Testis (tissue), 3 donors: Measurements from ENCODE around the gene PACSIN3. TPM values are rescaled to one million over a fixed set of nuclear protein-coding genes. Genes with fewer than 3 reads are reported as not detected.

Source experiments
- DNase-seq: peaks from one replicate; pipeline ENCODE4 v3.0.0-alpha.2; 2019
- H3K27ac ChIP-seq, 2 donors: fragments of 200-600 bp; sonication (generic); one replicate each; pipeline ENCODE4 v1.5.1; 2019
- H3K27me3 ChIP-seq: fragments of 200-600 bp; sonication (generic); one replicate; pipeline ENCODE4 v1.5.1; 2019
- H3K36me3 ChIP-seq: fragments of 200-600 bp; sonication (generic); one replicate; pipeline ENCODE4 v1.5.1; 2017; ENCODE audit warnings: low read depth; ENCODE audit errors: missing control alignments
- H3K4me1 ChIP-seq: fragments of 200-600 bp; sonication (generic); one replicate; pipeline ENCODE4 v1.5.1; 2019
- H3K4me3 ChIP-seq, 2 donors: fragments of 200-600 bp; sonication (generic); one replicate each; pipeline ENCODE4 v1.5.1; 2017 to 2019
- H3K9me3 ChIP-seq: fragments of 200-600 bp; sonication (generic); one replicate; pipeline ENCODE4 v1.5.1; 2017
- POLR2A ChIP-seq: fragments of 450-650 bp; IDR thresholded peaks from one replicate; pipeline ENCODE4 v1.6.1; 2017; ENCODE audit warnings: antibody characterized with exemption, mild to moderate bottlenecking, moderate library complexity
- WGBS, 2 donors: methylation state at CpG; one replicate each; pipeline ENCODE4 v1.1.5; 2018; 5-methylcytosine and 5-hydroxymethylcytosine counted together
- intact Hi-C: fragments of 100-400 bp; cut with DNase I; formaldehyde crosslinking; loops from one replicate; pipeline ENCODE4 v1.15.1; 2023; ENCODE audit warnings: low total_unique reads
- polyA plus RNA-seq: library from polyadenylated mRNA; stranded (reverse); fragments of 350-450 nt; fragmentation: Illumina TruSeq; extraction: RNeasy Lipid Tissue Mini Kit (QIAGEN cat#74804); gene quantifications from one replicate; pipeline ENCODE4 v1.2.3, GENCODE V29; 2014; ENCODE audit warnings: low read depth, low replicate concordance; ENCODE audit not compliant: insufficient read depth
- total RNA-seq, 2 donors: library from RNA; depleted of rRNA; stranded (reverse); fragments of >200 nt; gene quantifications; one replicate each; pipeline ENCODE4 v1.2.3, GENCODE V29; 2016
- TF ChIP-seq, protein P1 (sequence below), 3 experiments: fragments of 450-650 bp in 2 of 3; fragments of 200-600 bp in 1 of 3; sonication (generic) in 1 of 3; IDR thresholded peaks; one replicate each; pipeline ENCODE4 v1.5.1; 2016 to 2019; ENCODE audit warnings: antibody characterized with exemption in 3 of 3, mild to moderate bottlenecking in 2 of 3, moderate library complexity in 1 of 3

Gene PACSIN3
- total and polyA plus RNA-seq, 3 donors from 2014 or later: 10.8 to 12.0 (median 11.0) TPM

DNA sequence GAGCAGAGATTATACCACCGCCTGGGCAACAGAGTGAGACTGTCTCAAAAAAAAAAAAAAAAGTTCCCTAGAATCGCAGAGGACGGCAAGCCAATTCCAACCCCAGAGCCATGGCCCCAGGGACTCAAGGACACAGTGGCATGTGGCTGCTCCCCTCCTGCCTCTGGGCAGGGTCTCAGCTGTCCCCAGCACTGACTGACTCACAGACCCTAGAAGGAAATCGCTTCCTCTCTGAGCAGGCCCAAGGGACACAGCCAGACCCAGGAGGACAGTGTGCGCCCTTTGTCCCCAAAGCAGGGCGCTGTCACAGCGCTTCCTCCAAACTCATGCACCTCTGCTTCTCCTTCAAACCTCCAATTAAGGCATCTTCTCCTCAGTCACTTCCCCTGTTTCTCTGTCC, 2.3 kb downstream of the PACSIN3 start:
- no peak overlapping the region for H3K27ac ChIP-seq
- H3K36me3 ChIP-seq: no peaks in the 10 kb centered on the region
- 83 to 95% methylated on average over 7 of the region's 7 CpGs for WGBS, 2 donors
- no peaks in the 10 kb centered on the region for H3K27me3 ChIP-seq
- TF ChIP-seq, protein P1, sequence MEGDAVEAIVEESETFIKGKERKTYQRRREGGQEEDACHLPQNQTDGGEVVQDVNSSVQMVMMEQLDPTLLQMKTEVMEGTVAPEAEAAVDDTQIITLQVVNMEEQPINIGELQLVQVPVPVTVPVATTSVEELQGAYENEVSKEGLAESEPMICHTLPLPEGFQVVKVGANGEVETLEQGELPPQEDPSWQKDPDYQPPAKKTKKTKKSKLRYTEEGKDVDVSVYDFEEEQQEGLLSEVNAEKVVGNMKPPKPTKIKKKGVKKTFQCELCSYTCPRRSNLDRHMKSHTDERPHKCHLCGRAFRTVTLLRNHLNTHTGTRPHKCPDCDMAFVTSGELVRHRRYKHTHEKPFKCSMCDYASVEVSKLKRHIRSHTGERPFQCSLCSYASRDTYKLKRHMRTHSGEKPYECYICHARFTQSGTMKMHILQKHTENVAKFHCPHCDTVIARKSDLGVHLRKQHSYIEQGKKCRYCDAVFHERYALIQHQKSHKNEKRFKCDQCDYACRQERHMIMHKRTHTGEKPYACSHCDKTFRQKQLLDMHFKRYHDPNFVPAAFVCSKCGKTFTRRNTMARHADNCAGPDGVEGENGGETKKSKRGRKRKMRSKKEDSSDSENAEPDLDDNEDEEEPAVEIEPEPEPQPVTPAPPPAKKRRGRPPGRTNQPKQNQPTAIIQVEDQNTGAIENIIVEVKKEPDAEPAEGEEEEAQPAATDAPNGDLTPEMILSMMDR (IDR thresholded peaks at IDR 0.05): no peak
- no peak for TF ChIP-seq POLR2A
- intact Hi-C loops: loop anchor here (10.0 kb wide), 1 partner anchor 81 kb away; no protein-coding TSS in a partner anchor
- no peaks in the 10 kb centered on the region for H3K9me3 ChIP-seq
- H3K4me1 ChIP-seq: peaks cover 13% of the 10 kb centered on the region
- no peak for DNase-seq
- no peak overlapping the region for H3K4me3 ChIP-seq

DNA sequence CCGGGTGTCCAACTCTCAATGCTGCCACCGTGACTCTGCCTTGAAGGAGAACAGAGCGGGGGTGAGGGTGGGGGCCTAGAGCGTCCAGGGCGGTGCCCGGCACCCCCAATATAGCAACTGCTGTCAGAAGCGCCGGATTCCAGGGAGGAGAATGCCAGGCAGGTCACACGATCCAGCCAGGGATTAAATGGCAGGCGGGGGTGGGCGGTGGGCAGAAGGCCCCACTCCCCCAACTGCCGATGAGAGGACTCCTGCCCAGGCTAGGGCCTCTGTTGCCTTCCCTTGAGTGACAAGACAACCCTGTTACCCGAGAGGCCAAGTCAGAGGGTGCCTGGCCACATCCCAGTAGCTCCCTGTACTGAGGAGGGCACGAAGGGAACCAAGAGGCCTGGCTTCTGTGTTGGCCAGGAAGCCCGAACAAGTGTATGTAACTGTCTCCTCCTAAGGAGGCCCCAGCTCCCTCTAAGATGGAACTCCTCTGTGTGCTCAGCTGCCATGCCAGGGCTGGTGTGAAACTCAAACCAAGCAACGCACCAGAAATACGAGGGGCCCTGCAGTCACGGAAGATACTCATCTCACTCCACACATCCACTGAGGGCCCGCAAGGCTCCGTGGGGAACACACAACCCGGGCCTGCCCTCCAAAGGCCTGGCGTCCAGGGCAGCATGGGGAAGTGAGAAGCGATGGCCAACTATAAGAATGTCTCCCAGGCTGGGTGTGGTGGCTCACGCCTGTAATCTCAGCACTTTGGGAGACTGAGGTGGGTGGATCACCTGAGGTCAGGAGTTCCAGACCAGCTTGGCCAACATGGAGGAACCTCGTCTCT, 3.0 kb downstream of the PACSIN3 start:
- no peaks in the 10 kb centered on the region for H3K27me3 ChIP-seq
- no peak overlapping the region for H3K27ac ChIP-seq
- no peaks in the 10 kb centered on the region for H3K9me3 ChIP-seq
- no peak for DNase-seq
- intact Hi-C loops: loop anchor here (10.0 kb wide), 1 partner anchor 82 kb away; no protein-coding TSS in a partner anchor
- 92 to 93% methylated on average over 5 to 25 of the region's 25 CpGs for WGBS, 2 donors
- H3K4me1 ChIP-seq: peaks cover 16% of the 10 kb centered on the region
- TF ChIP-seq POLR2A: no peak
- TF ChIP-seq, protein P1 (IDR thresholded peaks at IDR 0.05): no peak
- H3K36me3 ChIP-seq: no peaks in the 10 kb centered on the region
- H3K4me3 ChIP-seq: no peak overlapping the region

DNA sequence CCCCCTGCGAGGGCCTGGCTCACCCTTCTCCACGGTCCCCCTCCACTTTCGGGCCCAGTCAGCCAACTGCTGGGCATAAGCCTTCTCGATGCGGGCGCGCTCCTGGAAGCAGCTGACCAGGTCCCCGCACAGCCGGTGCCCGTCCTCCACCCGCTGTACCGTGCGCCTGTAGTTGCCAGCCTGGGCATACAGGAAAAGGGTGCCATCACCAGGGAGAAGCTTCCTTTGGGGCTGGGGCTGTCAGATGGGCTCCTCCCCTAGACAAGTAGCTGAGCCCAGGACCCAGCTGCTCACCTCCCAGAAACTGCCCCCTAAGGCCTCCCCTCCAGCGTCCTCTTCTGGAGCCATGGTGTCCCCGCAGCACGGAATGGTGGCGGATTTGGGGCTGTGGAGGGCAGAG, 3.9 kb downstream of the PACSIN3 start:
- no peak for TF ChIP-seq POLR2A
- TF ChIP-seq, protein P1 (IDR thresholded peaks at IDR 0.05): no peak
- 98 to 99% methylated on average over 13 to 17 of the region's 17 CpGs for WGBS, 2 donors
- H3K4me1 ChIP-seq: peaks cover 22% of the 10 kb centered on the region
- no peak overlapping the region for H3K4me3 ChIP-seq
- no peaks in the 10 kb centered on the region for H3K9me3 ChIP-seq
- no peak overlapping the region for H3K27ac ChIP-seq
- H3K27me3 ChIP-seq: no peaks in the 10 kb centered on the region
- no peak for DNase-seq
- H3K36me3 ChIP-seq: no peaks in the 10 kb centered on the region
- intact Hi-C loops: loop anchor here (10.0 kb wide), 1 partner anchor 82 kb away; no protein-coding TSS in a partner anchor

DNA sequence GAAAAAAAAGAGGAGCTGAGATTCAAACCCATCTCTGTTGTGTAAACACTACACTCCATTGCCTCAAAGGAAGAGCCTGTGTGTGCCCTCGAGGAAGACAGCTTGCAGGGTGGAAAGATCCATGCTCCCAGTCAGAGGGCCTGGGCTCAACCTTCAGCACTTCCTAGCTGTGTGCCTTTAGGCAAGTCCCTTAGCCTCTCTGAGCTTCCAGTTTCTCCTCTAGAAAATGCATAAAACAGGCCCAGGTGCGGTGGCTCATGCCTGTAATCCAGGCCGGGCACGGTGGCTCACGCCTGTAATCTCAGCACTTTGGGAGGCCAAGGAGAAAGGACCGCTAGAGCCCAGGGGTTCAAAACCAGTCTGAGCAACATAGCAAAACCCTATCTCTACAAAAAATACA, 5.0 kb downstream of the PACSIN3 start:
- H3K4me1 ChIP-seq: peaks cover 22% of the 10 kb centered on the region

More for the DNA sequence above, 5.0 kb downstream of the PACSIN3 start:
- H3K36me3 ChIP-seq: no peaks in the 10 kb centered on the region
- intact Hi-C loops: loop anchor here (10.0 kb wide), 1 partner anchor 84 kb away; no protein-coding TSS in a partner anchor
- no peaks in the 10 kb centered on the region for H3K9me3 ChIP-seq
- no peak overlapping the region for H3K27ac ChIP-seq
- TF ChIP-seq, protein P1 (IDR thresholded peaks at IDR 0.05): no peak
- no peak for DNase-seq
- WGBS, 2 donors: 94 to 96% methylated on average over 6 of the region's 6 CpGs
- H3K27me3 ChIP-seq: no peaks in the 10 kb centered on the region
- H3K4me3 ChIP-seq: no peak overlapping the region
